GM23338 (cell line): ENCODE results near the gene TACC3.

Experiments
- CREB1 ChIP-seq: fragments of 250-450 bp; sonication (Bioruptor Pico); IDR thresholded peaks from 2 replicates; pipeline ENCODE4 v1.5.0; 2020; ENCODE audit warnings: low read depth, mild to moderate bottlenecking, moderate library complexity
- CTCF ChIP-seq, 2 experiments: fragments of 200-600 bp in 1 of 2; sonication (generic) in 1 of 2; conservative IDR thresholded peaks; 2 replicates each; pipeline versions ENCODE4 v1.5.1 to v1.6.1; 2016 to 2017; ENCODE audit warnings: antibody characterized with exemption in 2 of 2, low read depth in 2 of 2, mild to moderate bottlenecking in 2 of 2, moderate library complexity in 1 of 2
- ETS1 ChIP-seq: IDR thresholded peaks from 2 replicates; pipeline ENCODE4 v1.6.1; 2016; ENCODE audit warnings: antibody characterized with exemption
- EZH2 ChIP-seq: fragments of 200-600 bp; sonication (generic); IDR thresholded peaks from one replicate; pipeline ENCODE4 v1.8.0; 2017; ENCODE audit warnings: antibody characterized with exemption, mild to moderate bottlenecking, low read depth; ENCODE audit not compliant: unreplicated experiment
- EZH2phosphoT487 ChIP-seq: fragments of 200-600 bp; sonication (generic); IDR thresholded peaks from one replicate; pipeline ENCODE4 v1.8.1; 2018; ENCODE audit warnings: antibody characterized with exemption; ENCODE audit not compliant: unreplicated experiment
- JUNB ChIP-seq: IDR thresholded peaks from one replicate; pipeline ENCODE4 v1.6.1; 2016; ENCODE audit warnings: antibody characterized with exemption; ENCODE audit not compliant: unreplicated experiment
- NANOG ChIP-seq: IDR thresholded peaks from 2 replicates; pipeline ENCODE4 v1.6.1; 2016; ENCODE audit warnings: antibody characterized with exemption, borderline replicate concordance
- POLR2AphosphoS5 ChIP-seq: IDR thresholded peaks from 2 replicates; pipeline ENCODE4 v1.6.1; 2016; ENCODE audit warnings: antibody characterized with exemption, low read depth
- REST ChIP-seq: IDR thresholded peaks from one replicate; pipeline ENCODE4 v1.6.1; 2018; ENCODE audit warnings: antibody characterized with exemption; ENCODE audit not compliant: unreplicated experiment
- ZNF114 ChIP-seq: fragments of 250-450 bp; sonication (Bioruptor Pico); IDR thresholded peaks from 2 replicates; pipeline ENCODE4 v1.5.0; 2020; ENCODE audit warnings: mild to moderate bottlenecking, moderate library complexity
- ZNF331 ChIP-seq: fragments of 250-450 bp; sonication (Bioruptor Pico); IDR thresholded peaks from 2 replicates; pipeline ENCODE4 v1.5.0; 2020; ENCODE audit warnings: low read depth, mild to moderate bottlenecking, moderate library complexity
- ZNF462 ChIP-seq: fragments of 250-450 bp; sonication (Bioruptor Pico); IDR thresholded peaks from 2 replicates; pipeline ENCODE4 v1.5.0; 2020; ENCODE audit warnings: mild to moderate bottlenecking, moderate library complexity

GRCh38 chr4:1674682-1675081, 46.6 kb upstream of the TACC3 start:
- TF ChIP-seq CTCF (conservative IDR thresholded peaks at IDR 0.05; ENCODE audit: low read depth in 2 of 2), result no peak
- TF ChIP-seq EZH2, result no peak
- TF ChIP-seq POLR2AphosphoS5, result no peak
- TF ChIP-seq REST, result no peak
- TF ChIP-seq CREB1 (CRISPR knock-in tag), result no peak
- no peak for TF ChIP-seq EZH2phosphoT487
- TF ChIP-seq JUNB, result no peak
- TF ChIP-seq ZNF114 (CRISPR knock-in tag), result no peak
- no peak for TF ChIP-seq ETS1
- TF ChIP-seq ZNF331, result no peak
- TF ChIP-seq ZNF462, result no peak
- TF ChIP-seq NANOG, result no peak
